Limb (tissue), 2 donors: ENCODE data around the gene CARMIL3.
A peak's percentile ranks its signal among the peaks of the same experiment; 100 is the strongest.
"Not testable (repeated sequence)": the region's sequence is repeated elsewhere in the genome, so short reads cannot be mapped to it uniquely, and the experiment has no call there.

Source experiments
- DNase-seq, 2 donors: peaks; one replicate each; pipeline ENCODE4 v3.0.0-alpha.2; 2016; ENCODE audit errors: extremely low spot score in 2 of 2

Gene CARMIL3

GRCh38 chr14:24095271-24096068, 43.7 kb downstream of the CARMIL3 start:
- no peak for DNase-seq

- DNase-seq, result no peak
These were observed 44.9 kb downstream of the CARMIL3 start for GRCh38 chr14:24096545-24097181.

- no peak for DNase-seq
These were observed 46.6 kb downstream of the CARMIL3 start for GRCh38 chr14:24098229-24098926.

- DNase-seq, result no peak
These were observed 47.4 kb downstream of the CARMIL3 start for GRCh38 chr14:24098927-24099813.

- DNase-seq, result no peak
These were observed 48.6 kb downstream of the CARMIL3 start for GRCh38 chr14:24100197-24100981.

- DNase-seq, result no peak
These were observed 49.2 kb downstream of the CARMIL3 start for GRCh38 chr14:24100982-24101494.

- no peak for DNase-seq
These were observed 50.7 kb downstream of the CARMIL3 start for GRCh38 chr14:24102357-24103048.

- no peak for DNase-seq
These were observed 51.6 kb downstream of the CARMIL3 start for GRCh38 chr14:24103451-24103850.

GRCh38 chr14:24105609-24106239, 53.9 kb downstream of the CARMIL3 start:
- not testable (repeated sequence) for DNase-seq

- DNase-seq, result no peak
These were observed 55.0 kb downstream of the CARMIL3 start for GRCh38 chr14:24106672-24107271.

GRCh38 chr14:24108336-24108874, 56.6 kb downstream of the CARMIL3 start:
- no peak for DNase-seq

GRCh38 chr14:24110060-24110459, 58.3 kb downstream of the CARMIL3 start:
- no peak for DNase-seq

- no peak for DNase-seq
These were observed 58.7 kb downstream of the CARMIL3 start for GRCh38 chr14:24110523-24110922.

GRCh38 chr14:24113379-24113800, 61.6 kb downstream of the CARMIL3 start:
- DNase-seq, result no peak

- DNase-seq, result peak; percentile 80 to 82
These were observed 62.2 kb downstream of the CARMIL3 start for GRCh38 chr14:24113801-24114531.

GRCh38 chr14:24114532-24115421, 63.0 kb downstream of the CARMIL3 start, which contains the start of the genes DCAF11 and NRL:
DCAF11 (plus strand) TSS chr14:24114777; CDS start chr14:24115595, 818 bp downstream.
NRL (minus strand) TSS chr14:24114949; CDS start chr14:24082848, 32,101 bp downstream.
- DNase-seq, result peak; percentile 99
